HG03280 (cell line): ENCODE measurements around the gene LMF2.
A peak's percentile ranks its signal among the peaks of the same experiment; 100 is the strongest.
"Not testable (repeated sequence)": the region's sequence is repeated elsewhere in the genome, so short reads cannot be mapped to it uniquely, and the experiment has no call there.

Experiments
- ATAC-seq: cut with Tn5 transposase; IDR thresholded peaks from one replicate; pipeline ENCODE4 v1.9.1; 2021; ENCODE audit warnings: mild to moderate bottlenecking, moderate library complexity; ENCODE audit not compliant: unreplicated experiment

Gene LMF2

DNA sequence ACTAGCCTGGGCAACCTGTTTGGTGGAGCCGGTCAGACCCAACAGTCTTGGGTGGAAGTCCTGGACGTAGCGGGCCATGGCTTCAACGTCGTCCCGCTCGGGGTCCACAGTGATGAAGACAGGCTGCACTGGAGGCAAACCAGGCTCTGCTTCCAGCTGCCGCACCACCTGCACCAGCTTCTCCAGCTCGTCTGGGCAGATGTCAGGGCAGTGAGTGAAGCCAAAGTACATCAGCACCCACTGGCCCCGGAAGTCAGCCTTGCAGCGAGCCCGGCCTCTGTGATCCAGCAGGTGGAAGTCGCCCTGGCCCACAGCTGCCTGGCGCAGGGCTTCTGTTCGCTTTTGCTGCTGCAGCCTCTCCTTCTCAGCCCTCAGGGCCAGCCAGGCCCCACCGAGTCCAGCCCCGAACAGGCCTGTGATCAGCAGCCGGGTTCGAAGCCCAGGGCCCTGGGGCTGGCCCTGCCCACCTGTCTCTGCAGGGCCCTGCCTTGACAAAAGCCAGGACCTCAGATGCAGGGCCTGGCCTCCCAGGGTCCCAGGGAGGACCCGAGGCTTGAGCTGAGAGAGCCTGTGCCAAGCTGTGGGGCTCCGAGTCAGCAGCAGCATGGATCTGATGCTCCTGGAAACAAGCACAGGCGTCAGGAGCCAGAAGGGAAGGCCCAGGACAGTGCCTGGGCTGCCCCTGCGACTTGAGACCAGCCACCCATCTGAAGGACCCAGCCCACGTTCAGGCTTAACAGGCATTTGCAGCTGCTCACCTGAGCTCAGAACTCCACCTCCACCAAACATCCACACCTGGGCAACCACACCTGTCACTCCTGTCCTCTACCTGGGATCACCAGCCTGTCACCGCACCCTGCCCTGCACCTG is 16.5 kb upstream of the LMF2 start:
- ATAC-seq = no peak

DNA sequence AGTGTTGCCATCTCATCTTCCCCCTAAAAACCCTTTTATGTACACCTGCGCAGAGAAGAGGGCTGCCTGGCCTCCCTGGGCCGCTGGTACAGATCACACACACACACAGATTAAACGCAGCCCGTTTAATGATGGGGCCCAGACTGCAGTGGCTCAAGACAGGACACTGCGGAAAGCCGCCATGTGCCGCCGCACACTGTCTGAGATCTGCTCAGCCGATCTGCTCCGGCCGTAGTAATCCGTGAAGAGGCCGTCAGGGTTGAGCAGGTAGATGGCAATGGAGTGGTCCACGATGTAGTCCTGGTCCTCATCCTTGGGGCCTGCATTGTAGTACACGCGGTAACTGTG is 15.9 kb upstream of the LMF2 start:
- no peak for ATAC-seq

DNA sequence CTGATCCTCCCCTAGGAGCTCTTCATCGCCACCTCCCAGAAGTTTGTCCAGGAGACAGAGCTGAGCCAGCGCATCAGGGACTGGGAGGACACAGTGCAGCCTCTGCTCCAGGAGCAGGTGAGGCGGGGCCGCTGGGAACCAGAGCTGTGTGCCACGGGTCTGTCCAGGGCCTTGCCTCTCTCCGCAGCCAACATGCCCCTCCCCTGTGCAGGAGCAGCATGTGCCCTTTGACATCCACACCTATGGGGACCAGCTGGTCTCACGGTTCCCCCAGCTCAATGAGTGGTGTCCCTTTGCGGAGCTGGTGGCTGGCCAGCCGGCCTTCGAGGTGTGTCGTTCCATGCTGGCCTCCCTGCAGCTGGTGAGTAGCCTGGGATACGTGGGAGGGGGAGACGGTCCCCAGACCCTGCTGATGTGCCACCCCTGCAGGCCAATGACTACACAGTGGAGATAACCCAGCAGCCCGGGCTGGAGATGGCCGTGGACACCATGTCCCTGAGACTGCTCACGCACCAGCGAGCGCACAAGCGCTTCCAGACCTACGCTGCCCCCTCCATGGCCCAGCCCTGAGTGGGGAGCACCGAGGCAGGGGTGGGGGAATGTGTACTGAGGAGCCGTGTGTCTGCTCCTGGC is 15.4 kb upstream of the LMF2 start:
- no peak for ATAC-seq

- ATAC-seq = no peak
Observed at GRCh38 chr22:50522208-50522805, 14.8 kb upstream of the LMF2 start.

DNA sequence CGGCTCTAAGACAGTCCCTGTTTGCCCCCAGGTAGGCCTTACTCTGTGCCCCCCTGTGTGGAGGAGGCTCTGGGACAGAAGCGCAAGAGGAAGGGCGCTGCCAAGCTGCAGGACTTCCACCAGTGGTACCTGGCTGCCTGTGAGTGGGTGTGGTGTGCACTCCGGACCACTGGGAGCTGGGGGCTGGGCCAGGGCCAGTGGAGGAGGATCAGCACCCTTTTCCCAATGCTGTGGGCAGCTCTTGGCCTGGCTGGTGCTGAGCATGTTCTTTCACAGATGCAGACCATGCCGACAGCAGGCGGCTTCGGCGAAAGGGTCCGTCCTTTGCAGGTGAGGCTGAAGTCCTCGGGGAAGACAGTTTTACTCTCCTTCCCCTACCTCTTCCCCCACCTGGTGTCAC is 14.2 kb upstream of the LMF2 start:
- no peak for ATAC-seq

DNA sequence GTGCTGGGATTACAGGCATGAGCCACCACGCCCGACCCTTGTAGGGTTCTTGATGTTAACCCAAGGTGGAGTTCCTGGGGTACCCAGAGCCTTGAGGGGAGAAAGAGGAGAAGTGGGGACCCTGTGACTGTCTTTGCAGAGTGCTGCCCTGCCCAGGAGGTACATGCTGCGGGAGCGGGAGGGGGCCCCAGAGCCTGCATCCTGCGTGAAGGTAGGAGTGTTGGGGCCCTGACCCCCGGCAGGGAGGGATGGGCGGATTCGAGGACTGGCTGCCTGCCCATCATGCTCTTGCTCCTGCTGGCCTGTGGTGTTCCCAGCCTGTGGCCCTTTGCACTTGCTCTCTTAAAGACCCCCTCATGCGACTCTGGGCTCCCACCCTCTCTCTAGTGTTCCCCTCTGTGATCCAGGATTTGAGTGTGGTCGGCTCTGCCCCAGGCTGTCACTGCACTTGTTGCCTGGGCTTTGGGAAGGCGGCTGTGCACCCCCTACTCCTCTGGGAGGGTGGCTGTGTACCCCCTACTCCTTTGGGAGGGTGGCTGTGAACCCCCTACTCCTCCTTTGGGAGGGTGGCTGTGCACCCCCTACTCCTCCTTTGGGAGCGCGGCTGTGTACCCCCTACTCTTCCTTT is 13.4 kb upstream of the LMF2 start:
- ATAC-seq = no peak

DNA sequence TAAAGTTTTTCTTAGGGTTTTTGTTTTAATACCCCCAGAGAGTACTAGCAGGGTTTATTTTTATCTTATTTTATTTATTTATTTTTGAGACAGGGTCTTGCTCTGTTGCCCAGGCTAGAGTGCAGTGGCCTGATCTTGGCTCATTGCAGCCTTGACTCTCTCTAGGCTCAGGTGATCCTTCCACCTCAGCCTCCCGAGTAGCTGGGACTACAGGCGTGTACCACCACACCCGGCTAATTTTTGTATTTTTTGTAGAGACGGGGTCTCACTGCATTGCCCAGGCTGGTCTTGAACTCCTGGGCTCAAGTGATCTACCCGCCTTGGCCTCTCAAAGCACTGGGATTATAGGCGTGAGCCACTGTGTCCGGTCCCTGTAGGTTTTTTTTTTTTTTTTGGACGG is 12.7 kb upstream of the LMF2 start:
- ATAC-seq = not testable (repeated sequence)

DNA sequence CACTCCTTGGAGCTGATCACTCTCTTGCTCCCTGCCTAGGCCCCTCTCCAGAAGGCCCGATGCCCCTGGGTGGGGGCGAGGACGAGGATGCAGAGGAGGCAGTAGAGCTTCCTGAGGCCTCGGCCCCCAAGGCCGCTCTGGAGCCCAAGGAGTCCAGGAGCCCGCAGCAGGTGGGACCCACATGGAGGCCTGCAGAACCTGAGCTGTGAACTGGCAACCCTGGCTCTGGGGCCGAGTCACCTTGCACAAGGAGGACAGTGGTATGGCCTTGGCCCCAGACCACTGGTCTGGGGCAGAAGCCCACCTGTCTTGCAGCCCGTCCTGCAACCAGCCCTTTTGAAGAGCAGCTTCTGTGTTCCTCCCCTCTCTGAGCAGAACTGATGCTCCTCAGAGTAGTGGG is 11.6 kb upstream of the LMF2 start:
- ATAC-seq = no peak

GRCh38 chr22:50518606-50519005 is 11.1 kb upstream of the LMF2 start:
- ATAC-seq = no peak

GRCh38 chr22:50517495-50518260 is 10.2 kb upstream of the LMF2 start:
- ATAC-seq = no peak

DNA sequence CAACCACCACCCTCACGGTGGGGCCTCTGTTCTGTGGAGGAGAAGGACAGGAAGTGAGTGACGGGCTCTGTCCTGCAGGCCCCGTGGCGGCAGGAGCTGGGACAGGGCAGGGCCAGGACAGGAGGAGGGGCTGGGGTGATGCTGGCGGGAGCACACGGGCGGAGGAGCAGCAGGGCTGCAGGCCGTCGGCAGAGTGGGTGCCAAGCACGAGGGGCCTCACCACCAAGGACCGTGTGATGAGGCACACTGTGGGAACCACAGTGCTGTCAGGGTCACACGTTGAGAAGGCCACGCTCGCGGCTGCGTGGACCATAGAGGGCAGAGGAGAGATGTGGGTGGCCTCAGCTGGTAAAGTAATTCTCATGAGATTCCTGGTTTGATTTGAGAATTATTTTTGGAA is 9.4 kb upstream of the LMF2 start:
- no peak for ATAC-seq

DNA sequence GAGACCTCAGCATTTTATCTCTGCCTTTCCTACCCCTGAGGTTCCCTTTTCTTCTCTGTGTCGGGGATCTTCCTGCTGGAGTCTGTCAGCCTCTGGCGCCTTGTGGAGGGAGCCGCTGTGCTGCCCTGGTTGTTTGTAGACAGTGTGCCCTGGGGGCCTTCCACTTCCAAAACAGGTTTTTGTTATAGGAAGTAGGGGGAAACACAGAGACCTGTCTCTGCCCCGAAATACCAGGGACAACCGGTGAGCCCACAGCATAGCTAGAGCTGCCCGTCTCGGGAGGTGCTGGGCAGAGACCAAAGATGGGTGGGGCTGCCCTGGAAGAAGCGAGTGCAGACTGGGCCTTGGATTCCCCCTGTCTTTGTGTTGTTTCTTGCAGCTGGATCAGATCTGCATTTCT is 8.6 kb upstream of the LMF2 start:
- ATAC-seq = no peak

DNA sequence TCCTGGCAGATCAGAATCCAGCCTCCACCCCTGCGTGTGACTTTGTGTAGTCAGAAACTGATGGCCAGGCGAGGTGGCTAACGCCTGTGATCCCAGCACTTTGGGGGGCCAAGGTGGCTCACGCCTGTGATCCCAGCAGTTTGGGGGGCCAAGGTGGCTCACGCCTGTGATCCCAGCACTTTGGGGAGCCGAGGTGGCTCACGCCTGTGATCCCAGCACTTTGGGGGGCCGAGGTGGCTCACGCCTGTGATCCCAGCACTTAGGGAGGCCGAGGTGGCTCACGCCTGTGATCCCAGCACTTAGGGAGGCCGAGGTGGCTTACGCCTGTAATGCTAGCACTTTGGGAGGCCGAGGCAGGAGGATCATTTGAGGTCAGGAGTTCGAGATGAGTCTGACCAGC is 5.7 kb upstream of the LMF2 start:
- ATAC-seq = no peak

GRCh38 chr22:50508897-50509296 is 1.4 kb upstream of the LMF2 start:
- ATAC-seq = no peak

- ATAC-seq = peak; percentile 68
Observed at GRCh38 chr22:50507991-50508884, 736 bp upstream of the LMF2 start, which contains the start of gene NCAPH2. TSS of gene NCAPH2 (plus strand) at chr22:50508224. CDS start at chr22:50508338, 114 bp downstream.

- peak; percentile 2 for ATAC-seq
Observed at GRCh38 chr22:50506611-50507420, 686 bp downstream of the LMF2 start.

- ATAC-seq = no peak
Observed at GRCh38 chr22:50505776-50506610, 1.5 kb downstream of the LMF2 start.

GRCh38 chr22:50505276-50505775 is 2.2 kb downstream of the LMF2 start:
- no peak for ATAC-seq
